ENCODE measurements around the gene AKAP13.
"Not testable (repeated sequence)": the region's sequence is repeated elsewhere in the genome, so short reads cannot be mapped to it uniquely, and the experiment has no call there.

Gene AKAP13

GRCh38 chr15:85535533-85536330 lies 155.3 kb downstream of the AKAP13 start:
- not testable (repeated sequence) for FAIRE-seq; DNase-seq (ENCODE audit: low spot score)

- no peak for FAIRE-seq
Measured at GRCh38 chr15:85536341-85536740, 155.9 kb downstream of the AKAP13 start.

GRCh38 chr15:85539491-85539890 lies 159.1 kb downstream of the AKAP13 start:
- DNase-seq (ENCODE audit: low spot score): no peak

More at GRCh38 chr15:85536341-85536740, 155.9 kb downstream of the AKAP13 start:
- DNase-seq (ENCODE audit: low spot score): no peak

GRCh38 chr15:85540085-85540797 lies 159.8 kb downstream of the AKAP13 start:
- FAIRE-seq (no peak), DNase-seq (ENCODE audit: low spot score) (no peak)

More at GRCh38 chr15:85539491-85539890, 159.1 kb downstream of the AKAP13 start:
- FAIRE-seq: no peak

GRCh38 chr15:85541744-85542143 lies 161.3 kb downstream of the AKAP13 start:
- FAIRE-seq: no peak
- no peak for DNase-seq (ENCODE audit: low spot score)

- DNase-seq (ENCODE audit: low spot score) (no peak), FAIRE-seq (no peak)
Measured at GRCh38 chr15:85542488-85542887, 162.1 kb downstream of the AKAP13 start.

GRCh38 chr15:85542895-85543331 lies 162.5 kb downstream of the AKAP13 start:
- no peak for FAIRE-seq

GRCh38 chr15:85543741-85544155 lies 163.3 kb downstream of the AKAP13 start:
- no peak for FAIRE-seq
- DNase-seq (ENCODE audit: low spot score): no peak

More at GRCh38 chr15:85542895-85543331, 162.5 kb downstream of the AKAP13 start:
- DNase-seq (ENCODE audit: low spot score): no peak

- no peak for FAIRE-seq
- no peak for DNase-seq (ENCODE audit: low spot score)
Measured at GRCh38 chr15:85545185-85545584, 164.8 kb downstream of the AKAP13 start.

GRCh38 chr15:85545752-85546151 lies 165.3 kb downstream of the AKAP13 start:
- FAIRE-seq (no peak), DNase-seq (ENCODE audit: low spot score) (no peak)

- DNase-seq (ENCODE audit: low spot score) (no peak), FAIRE-seq (no peak)
Measured at GRCh38 chr15:85547386-85547785, 167.0 kb downstream of the AKAP13 start.

- no peak for FAIRE-seq
- DNase-seq (ENCODE audit: low spot score): no peak
Measured at GRCh38 chr15:85550283-85550682, 169.9 kb downstream of the AKAP13 start.

GRCh38 chr15:85551221-85551832 lies 170.9 kb downstream of the AKAP13 start:
- DNase-seq (ENCODE audit: low spot score) (no peak), FAIRE-seq (no peak)

- no peak for FAIRE-seq
- DNase-seq (ENCODE audit: low spot score): no peak
Measured at GRCh38 chr15:85554852-85555521, 174.6 kb downstream of the AKAP13 start.

- FAIRE-seq (no peak), DNase-seq (ENCODE audit: low spot score) (no peak)
Measured at GRCh38 chr15:85555875-85556617, 175.6 kb downstream of the AKAP13 start.

- no peak for FAIRE-seq
Measured at GRCh38 chr15:85556618-85556895, 176.2 kb downstream of the AKAP13 start.

GRCh38 chr15:85557385-85557784 lies 177.0 kb downstream of the AKAP13 start:
- FAIRE-seq: no peak
- no peak for DNase-seq (ENCODE audit: low spot score)

More at GRCh38 chr15:85556618-85556895, 176.2 kb downstream of the AKAP13 start:
- no peak for DNase-seq (ENCODE audit: low spot score)

- FAIRE-seq (no peak), DNase-seq (ENCODE audit: low spot score) (no peak)
Measured at GRCh38 chr15:85558848-85559247, 178.4 kb downstream of the AKAP13 start.

- FAIRE-seq (no peak), DNase-seq (ENCODE audit: low spot score) (no peak)
Measured at GRCh38 chr15:85559530-85559929, 179.1 kb downstream of the AKAP13 start.

GRCh38 chr15:85562824-85563223 lies 182.4 kb downstream of the AKAP13 start:
- no peak for DNase-seq (ENCODE audit: low spot score)
- FAIRE-seq: no peak

- DNase-seq (ENCODE audit: low spot score) (no peak), FAIRE-seq (no peak)
Measured at GRCh38 chr15:85563328-85563727, 182.9 kb downstream of the AKAP13 start.

Data from RCC 7860 (cell line).